Measurements from ENCODE around the gene BPNT1. TPM values are rescaled to one million over a fixed set of nuclear protein-coding genes. Genes with fewer than 3 reads are reported as not detected.

BPNT1 gene
- total RNA-seq, 1 experiment from 2014 or later, result 13.6 TPM

GRCh38 chr1:220040028-220040596, 49.5 kb downstream of the BPNT1 start:
- Histone ChIP-seq H3K14ac (ENCODE audit: insufficient read depth, low read length) (no peak overlapping the region), H3K4me2 (ENCODE audit: insufficient read depth, insufficient read length, low read length) (no peak overlapping the region), H3K79me2 (ENCODE audit: insufficient read depth, low read length) (peaks cover 7% of the 10 kb centered on the region; the same call in 1 of the 2 replicates), H2BK20ac (ENCODE audit: low read depth, low read length, poor library complexity, severe bottlenecking) (no peak overlapping the region), H4K8ac (replicated peaks; ENCODE audit: insufficient read length, low read depth, low read length) (no peak overlapping the region), H2BK120ac (ENCODE audit: low read depth, low read length, poor library complexity, severe bottlenecking) (no peak overlapping the region), H3K27ac (ENCODE audit: insufficient read length, low read depth, low read length) (no peak overlapping the region), H2BK5ac (ENCODE audit: insufficient read length, low read length) (no peak overlapping the region), H3K27me3 (ENCODE audit: insufficient read depth, low read length) (no peaks in the 10 kb centered on the region), H4K5ac (ENCODE audit: insufficient read length, low read depth, low read length) (no peak overlapping the region), H3K18ac (ENCODE audit: insufficient read length, low read depth, low read length) (no peak overlapping the region), H4K91ac (ENCODE audit: insufficient read length, low read depth, low read length) (no peak overlapping the region), H3K9me3 (ENCODE audit: control insufficient read depth, low read depth, low read length) (no peaks in the 10 kb centered on the region), H3K79me1 (ENCODE audit: insufficient read depth, low read depth, low read length, poor library complexity, severe bottlenecking) (peaks cover 2% of the 10 kb centered on the region), H3K23me2 (ENCODE audit: insufficient read length, low read depth, low read length, poor library complexity, severe bottlenecking) (no peaks in the 10 kb centered on the region), H2AFZ (ENCODE audit: low read length) (no peak overlapping the region), H2BK15ac (ENCODE audit: low read depth, low read length) (no peak overlapping the region), H3K56ac (ENCODE audit: insufficient read length, low read depth, low read length) (no peak overlapping the region), H2BK12ac (ENCODE audit: insufficient read length, low read depth, low read length) (no peak overlapping the region), H3T11ph (ENCODE audit: low read length) (no peak overlapping the region), H3K4me1 (ENCODE audit: insufficient read depth, low read length) (no peaks in the 10 kb centered on the region), H3K4ac (ENCODE audit: low read depth, low read length) (no peak overlapping the region), H2AK5ac (ENCODE audit: insufficient read length, low read length) (no peak overlapping the region), H4K20me1 (ENCODE audit: control insufficient read depth, insufficient read depth, insufficient read length) (no peaks in the 10 kb centered on the region), H3K23ac (ENCODE audit: insufficient read length, low read depth, low read length) (no peak overlapping the region), H3K9ac (ENCODE audit: extremely low read depth, insufficient read length, low read length) (no peak overlapping the region)
- Mint-ChIP-seq H3K27me3 (ENCODE audit: low read depth) (no peaks in the 10 kb centered on the region), H3K9me3 (no peaks in the 10 kb centered on the region), H3K4me3 (no peak overlapping the region), H3K27ac (no peak overlapping the region), H3K4me1 (peaks cover 1 to 7% of the 10 kb centered on the region in 2 experiments; a peak in 3 of 4 replicates), H3K36me3 (ENCODE audit: insufficient read depth in 1 of 3, low read depth in 3 of 3) (peaks cover 20 to 37% (median 29%) of the 10 kb centered on the region in 3 experiments; a peak in 6 of 7 replicates)
- TF ChIP-seq CTCF (conservative IDR thresholded peaks at IDR 0.05), result no peak
- WGBS (ENCODE audit: extremely low coverage, insufficient read length, low lambda C conversion rate), result no CpG with 5 or more reads among the region's 5 CpGs
- no peak for DNase-seq

All from H9 (cell line).